ENCODE results near the gene TNNT3.

TNNT3 gene

GRCh38 chr11:1924181-1924580 is 4.7 kb downstream of the TNNT3 start:
- no peak for DNase-seq

- no peak for DNase-seq
Observed at GRCh38 chr11:1924646-1925372, 5.3 kb downstream of the TNNT3 start.

GRCh38 chr11:1925373-1926155 is 6.1 kb downstream of the TNNT3 start:
- no peak for DNase-seq

GRCh38 chr11:1926156-1927025 is 6.9 kb downstream of the TNNT3 start:
- no peak for DNase-seq

- no peak for DNase-seq
Observed at GRCh38 chr11:1927026-1927847, 7.7 kb downstream of the TNNT3 start.

GRCh38 chr11:1927848-1928469 is 8.5 kb downstream of the TNNT3 start:
- no peak for DNase-seq

GRCh38 chr11:1928470-1928890 is 9.0 kb downstream of the TNNT3 start:
- no peak for DNase-seq

- DNase-seq = no peak
Observed at GRCh38 chr11:1928891-1929541, 9.5 kb downstream of the TNNT3 start.

GRCh38 chr11:1929621-1930461 is 10.3 kb downstream of the TNNT3 start:
- no peak for DNase-seq

- DNase-seq = no peak
Observed at GRCh38 chr11:1930462-1930830, 10.9 kb downstream of the TNNT3 start.

- DNase-seq = no peak
Observed at GRCh38 chr11:1931341-1932104, 12.0 kb downstream of the TNNT3 start.

- no peak for DNase-seq
Observed at GRCh38 chr11:1932105-1932480, 12.6 kb downstream of the TNNT3 start.

- DNase-seq = no peak
Observed at GRCh38 chr11:1932681-1933080, 13.2 kb downstream of the TNNT3 start.

- DNase-seq = no peak
Observed at GRCh38 chr11:1933416-1934334, 14.2 kb downstream of the TNNT3 start.

- no peak for DNase-seq
Observed at GRCh38 chr11:1934335-1935155, 15.0 kb downstream of the TNNT3 start.

- DNase-seq = no peak
Observed at GRCh38 chr11:1935156-1936071, 15.9 kb downstream of the TNNT3 start.

Measured in activated CD4-positive, alpha-beta T cell treated with anti-CD3 and anti-CD28 coated beads for 48 hours (primary cell).